Lung (tissue), 12 donors: ENCODE measurements around the gene CFAP157. TPM values are rescaled to one million over a fixed set of nuclear protein-coding genes. Genes with fewer than 3 reads are reported as not detected.

ENCODE experiments used
- ATAC-seq: fragments of 200-7000 bp; cut with Tn5 transposase; one replicate; pipeline ENCODE4 v1.9.1; 2020; ENCODE audit warnings: moderate number of reproducible peaks; ENCODE audit not compliant: insufficient read depth, low FRiP score
- DNase-seq, 3 donors: peaks; one replicate each; pipeline ENCODE4 v3.0.0-alpha.2; 2013 to 2017
- H3K27ac ChIP-seq, 2 donors: one replicate each; pipeline ENCODE4 v1.5.1; 2013; ENCODE audit warnings: mild to moderate bottlenecking in 2 of 2, moderate library complexity in 2 of 2, control low read depth in 1 of 2, inconsistent platforms in 1 of 2, low read depth in 1 of 2, low read length in 1 of 2
- H3K27me3 ChIP-seq, 3 donors: one replicate each; pipeline ENCODE4 v1.5.1; 2013; ENCODE audit warnings: low read length in 2 of 3; ENCODE audit not compliant: control insufficient read depth in 3 of 3, insufficient read depth in 3 of 3
- H3K36me3 ChIP-seq, 4 donors: one replicate each; pipeline ENCODE4 v1.5.1; 2013; ENCODE audit warnings: low read length in 4 of 4, mild to moderate bottlenecking in 1 of 4, moderate library complexity in 1 of 4; ENCODE audit not compliant: control insufficient read depth in 4 of 4, insufficient read depth in 4 of 4
- H3K4me1 ChIP-seq, 5 donors: one replicate each; pipeline ENCODE4 v1.5.1; 2013; ENCODE audit warnings: low read length in 5 of 5, mild to moderate bottlenecking in 2 of 5, moderate library complexity in 1 of 5; ENCODE audit not compliant: control insufficient read depth in 5 of 5, insufficient read depth in 5 of 5
- H3K4me3 ChIP-seq: one replicate; pipeline ENCODE4 v1.5.1; 2013; ENCODE audit warnings: mild to moderate bottlenecking, control low read depth, moderate library complexity
- H3K9ac ChIP-seq, 2 donors: one replicate each; pipeline ENCODE4 v1.5.1; 2013; ENCODE audit warnings: low read length in 2 of 2, control low read depth in 1 of 2; ENCODE audit not compliant: insufficient read depth in 1 of 2
- H3K9me3 ChIP-seq, 4 donors: one replicate each; pipeline ENCODE4 v1.5.1; 2013; ENCODE audit warnings: low read length in 3 of 4, mild to moderate bottlenecking in 1 of 4, moderate library complexity in 1 of 4; ENCODE audit not compliant: control insufficient read depth in 4 of 4, insufficient read depth in 3 of 4
- CTCF ChIP-seq: IDR thresholded peaks from 2 replicates; pipeline ENCODE4 v1.5.1; 2012; ENCODE audit warnings: mild to moderate bottlenecking; ENCODE audit errors: control extremely low read depth, extremely low read depth
- WGBS, 2 donors: extraction: QIAGEN DNeasy Blood & Tissue Kit; methylation state at CpG; one replicate each; pipeline ENCODE4 v1.1.7; 2013; 5-methylcytosine and 5-hydroxymethylcytosine counted together
- polyA plus RNA-seq, 2 donors: library from polyadenylated mRNA; stranded (reverse); fragments of 200-250 nt; gene quantifications; one replicate each; pipeline ENCODE4 v1.2.1, GENCODE V29; 2013
- total RNA-seq, 2 donors: library from RNA; depleted of rRNA in 1 of 2; stranded (reverse); fragments of >200 nt in 1 of 2; gene quantifications; one replicate each; pipeline ENCODE4 v1.2.1, GENCODE V29; 2014 to 2021
- donor health status: control.
- donor health status: control.
- donor health status: Bipolar disorder and iron deficiency.
- donor health status: healthy.
- donor health status: DM: yes; HTN: yes; CAD: no.

Gene CFAP157
- total and polyA plus RNA-seq, 4 donors, result 14.6 to 40.6 (median 16.1) TPM

DNA sequence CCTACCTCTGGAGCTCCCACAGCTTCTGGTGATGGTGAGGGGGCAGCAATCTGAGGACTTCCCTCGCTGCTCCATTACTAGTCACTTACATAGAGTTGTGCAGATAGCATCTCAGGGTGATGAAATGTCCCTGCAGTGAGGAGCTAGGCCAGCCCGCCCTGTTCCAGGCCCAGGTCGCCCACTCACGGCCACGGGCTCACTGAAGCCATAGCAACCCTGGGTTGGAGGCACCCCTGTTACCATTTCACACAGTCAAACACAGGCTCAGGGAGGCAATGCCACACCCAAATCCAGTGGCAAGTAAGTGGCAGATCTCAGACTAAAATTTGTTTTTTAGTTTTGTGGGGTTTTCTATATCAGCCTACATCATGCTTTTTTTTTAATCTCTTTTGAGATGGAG lies 52.1 kb downstream of the CFAP157 start:
- Histone ChIP-seq H3K4me1 (peaks cover 0 to 8% (median 7%) of the 10 kb centered on the region in 5 donors), H3K36me3 (peaks cover 0 to 7% (median 0%) of the 10 kb centered on the region in 4 donors), H3K4me3 (no peak overlapping the region), H3K27me3 (peaks cover 0 to 14% (median 4%) of the 10 kb centered on the region in 3 donors), H3K27ac (peak overlapping the region in 1 of 2 donors; percentile 51), H3K9ac (no peak overlapping the region), H3K9me3 (no peaks in the 10 kb centered on the region)
- TF ChIP-seq CTCF, result no peak
- 72 to 84% methylated on average over 5 of the region's 5 CpGs for WGBS, 2 donors
- ATAC-seq (no peak), DNase-seq (no peak)

DNA sequence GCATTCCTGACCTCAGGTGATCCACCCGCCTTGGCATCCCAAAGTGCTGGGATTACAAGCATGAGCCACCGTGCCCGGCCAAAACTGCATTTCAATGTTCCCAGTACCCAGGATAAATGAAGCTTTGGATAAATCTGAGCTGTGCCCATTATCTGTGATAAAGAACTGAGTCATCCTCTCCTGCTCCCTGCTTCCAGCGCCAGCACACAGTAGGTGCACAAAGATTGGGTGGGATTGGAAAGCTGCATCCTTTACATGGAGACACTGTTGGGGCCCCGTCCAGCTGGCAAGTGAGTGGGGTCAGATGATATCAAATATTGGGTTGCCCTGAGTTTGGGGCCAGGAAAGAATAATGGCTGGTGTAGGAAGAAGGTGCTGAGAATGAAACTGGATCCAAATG lies 54.3 kb downstream of the CFAP157 start:
- Histone ChIP-seq H3K4me3 (no peak overlapping the region), H3K9ac (no peak overlapping the region), H3K27me3 (peaks cover 0 to 6% (median 0%) of the 10 kb centered on the region in 3 donors), H3K27ac (peak overlapping the region; percentile 68 to 78), H3K4me1 (peaks cover 0 to 8% (median 0%) of the 10 kb centered on the region in 5 donors), H3K9me3 (no peaks in the 10 kb centered on the region), H3K36me3 (peaks cover 0 to 5% (median 0%) of the 10 kb centered on the region in 4 donors)
- ATAC-seq (no peak), DNase-seq (no peak)
- WGBS, 2 donors, result 63 to 91% methylated on average over 5 of the region's 5 CpGs
- no peak for TF ChIP-seq CTCF

DNA sequence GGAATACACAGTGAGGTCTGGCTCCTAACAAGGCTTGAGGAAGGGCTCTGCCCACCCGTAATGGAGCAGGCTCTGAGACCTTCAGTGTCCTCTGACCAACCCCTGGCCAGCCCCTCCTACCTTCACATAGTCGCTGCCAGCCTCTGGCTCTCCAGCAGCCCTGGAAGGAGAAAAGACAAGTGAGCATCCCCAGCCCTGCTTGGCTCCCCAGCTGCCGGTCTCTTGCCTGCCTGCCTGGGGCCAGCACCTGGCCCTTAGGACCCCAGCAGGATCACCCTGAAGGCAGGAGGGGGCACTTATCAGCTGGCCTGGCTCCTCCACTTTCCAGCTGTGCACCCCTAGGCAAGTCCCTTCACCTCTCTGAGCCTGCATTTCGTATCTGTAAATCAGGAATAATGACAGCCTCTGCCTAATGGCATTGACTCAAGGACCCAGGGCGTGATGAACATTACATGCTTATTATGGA lies 54.7 kb downstream of the CFAP157 start:
- Histone ChIP-seq H3K27me3 (peaks cover 0 to 2% (median 0%) of the 10 kb centered on the region in 3 donors), H3K4me1 (peaks cover 0 to 8% (median 0%) of the 10 kb centered on the region in 5 donors), H3K4me3 (no peak overlapping the region), H3K9ac (no peak overlapping the region), H3K9me3 (no peaks in the 10 kb centered on the region), H3K27ac (peak overlapping the region; percentile 68 to 78), H3K36me3 (peaks cover 0 to 7% (median 0%) of the 10 kb centered on the region in 4 donors)
- TF ChIP-seq CTCF, result no peak
- no peak for DNase-seq
- 63 to 82% methylated on average over 5 of the region's 5 CpGs for WGBS, 2 donors
- no peak for ATAC-seq
